RWPE2 (cell line): Measurements from ENCODE around the gene NEMF.

ENCODE experiments used
- ATAC-seq: fragments of 200-7000 bp; cut with Tn5 transposase; 3 replicates; pipeline ENCODE4 v1.9.1; 2021; ENCODE audit warnings: low read depth
- DNase-seq: peaks from one replicate; pipeline ENCODE4 v3.0.0-alpha.2; 2020; ENCODE audit warnings: low spot score
- H3K27ac ChIP-seq: fragments of 450-650 bp; 2 replicates; pipeline ENCODE4 v1.5.1; 2017; ENCODE audit warnings: mild to moderate bottlenecking; ENCODE audit not compliant: poor library complexity, severe bottlenecking
- H3K27me3 ChIP-seq: fragments of 250-450 bp; sonication (Bioruptor Pico); 2 replicates; pipeline ENCODE4 v1.5.1; 2021; ENCODE audit warnings: mild to moderate bottlenecking, moderate library complexity; ENCODE audit not compliant: insufficient read depth, poor library complexity, severe bottlenecking
- H3K36me3 ChIP-seq: fragments of 250-450 bp; sonication (Bioruptor Pico); 2 replicates; pipeline ENCODE4 v1.5.1; 2020; ENCODE audit warnings: low read depth, mild to moderate bottlenecking, moderate library complexity
- H3K4me1 ChIP-seq: fragments of 250-450 bp; sonication (Bioruptor Pico); 2 replicates; pipeline ENCODE4 v1.5.1; 2021; ENCODE audit warnings: mild to moderate bottlenecking, moderate library complexity; ENCODE audit not compliant: insufficient read depth, poor library complexity, severe bottlenecking
- H3K4me3 ChIP-seq: fragments of 250-450 bp; sonication (Bioruptor Pico); 2 replicates; pipeline ENCODE4 v1.5.1; 2021; ENCODE audit warnings: mild to moderate bottlenecking, moderate library complexity; ENCODE audit not compliant: severe bottlenecking
- H3K9me3 ChIP-seq: fragments of 250-450 bp; sonication (Bioruptor Pico); 2 replicates; pipeline ENCODE4 v1.5.1; 2021; ENCODE audit warnings: mild to moderate bottlenecking, moderate library complexity; ENCODE audit not compliant: severe bottlenecking
- TF ChIP-seq, protein P1 (sequence below): fragments of 450-650 bp; IDR thresholded peaks from one replicate; pipeline ENCODE4 v1.5.1; 2017; ENCODE audit warnings: mild to moderate bottlenecking, moderate library complexity; ENCODE audit not compliant: poor library complexity, severe bottlenecking

Gene NEMF

GRCh38 chr14:49893309-49894213 lies 41.0 kb upstream of the NEMF start:
- ATAC-seq, result peak; percentile 52

DNA sequence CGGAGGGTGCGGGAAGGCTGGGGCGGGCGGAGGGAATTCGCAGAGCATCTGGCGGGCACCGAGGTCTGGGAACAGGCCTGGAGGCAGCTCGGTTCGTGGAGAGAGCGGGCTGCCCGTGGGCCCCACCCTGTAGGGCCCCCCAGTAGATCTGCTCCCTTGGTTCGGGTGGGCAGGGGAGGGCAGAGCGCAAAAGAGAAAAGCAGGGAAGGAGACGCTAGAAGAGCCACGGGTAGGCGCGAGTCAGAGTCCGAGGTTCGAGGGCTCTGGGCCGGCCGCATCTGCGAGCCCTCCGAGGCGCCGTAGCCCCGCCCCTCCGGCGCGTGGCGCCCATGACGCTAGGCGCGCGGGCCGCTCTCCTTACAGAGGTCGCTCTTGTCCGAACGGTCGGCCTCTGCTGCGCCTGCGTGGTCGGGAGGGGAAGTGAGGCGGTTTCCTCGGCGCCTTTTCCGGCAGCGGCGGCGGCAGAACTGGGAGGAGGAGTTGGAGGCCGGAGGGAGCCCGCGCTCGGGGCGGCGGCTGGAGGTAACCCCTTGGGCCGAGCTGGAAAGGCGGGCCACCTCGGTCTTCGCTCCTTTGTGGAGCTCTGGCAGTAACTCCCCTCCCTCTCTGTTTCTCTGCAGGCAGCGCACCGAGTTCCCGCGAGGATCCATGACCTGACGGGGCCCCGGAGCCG lies 40.2 kb upstream of the NEMF start, which contains the start of gene ARF6:
Gene ARF6, plus strand, starts transcription at position 447 of the 673 bp plus-strand sequence. CDS start 655 bp downstream, outside the sequence.
- H3K9me3 ChIP-seq, result no peaks in the 10 kb centered on the region
- peak within 1 kb of the TSS; percentile 88 for H3K27ac ChIP-seq
- ATAC-seq (peak; percentile 92), DNase-seq (peak; percentile 100)
- H3K27me3 ChIP-seq, result no peaks in the 10 kb centered on the region
- TF ChIP-seq, protein P1, sequence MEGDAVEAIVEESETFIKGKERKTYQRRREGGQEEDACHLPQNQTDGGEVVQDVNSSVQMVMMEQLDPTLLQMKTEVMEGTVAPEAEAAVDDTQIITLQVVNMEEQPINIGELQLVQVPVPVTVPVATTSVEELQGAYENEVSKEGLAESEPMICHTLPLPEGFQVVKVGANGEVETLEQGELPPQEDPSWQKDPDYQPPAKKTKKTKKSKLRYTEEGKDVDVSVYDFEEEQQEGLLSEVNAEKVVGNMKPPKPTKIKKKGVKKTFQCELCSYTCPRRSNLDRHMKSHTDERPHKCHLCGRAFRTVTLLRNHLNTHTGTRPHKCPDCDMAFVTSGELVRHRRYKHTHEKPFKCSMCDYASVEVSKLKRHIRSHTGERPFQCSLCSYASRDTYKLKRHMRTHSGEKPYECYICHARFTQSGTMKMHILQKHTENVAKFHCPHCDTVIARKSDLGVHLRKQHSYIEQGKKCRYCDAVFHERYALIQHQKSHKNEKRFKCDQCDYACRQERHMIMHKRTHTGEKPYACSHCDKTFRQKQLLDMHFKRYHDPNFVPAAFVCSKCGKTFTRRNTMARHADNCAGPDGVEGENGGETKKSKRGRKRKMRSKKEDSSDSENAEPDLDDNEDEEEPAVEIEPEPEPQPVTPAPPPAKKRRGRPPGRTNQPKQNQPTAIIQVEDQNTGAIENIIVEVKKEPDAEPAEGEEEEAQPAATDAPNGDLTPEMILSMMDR, result peak; percentile 47
- peaks cover 23% of the 10 kb centered on the region for H3K4me1 ChIP-seq
- peak within 1 kb of the TSS; percentile 81 for H3K4me3 ChIP-seq
- H3K36me3 ChIP-seq, result peaks cover 44% of the 10 kb centered on the region

More at GRCh38 chr14:49893309-49894213, 41.0 kb upstream of the NEMF start:
- peaks cover 51% of the 10 kb centered on the region for H3K36me3 ChIP-seq
- no peaks in the 10 kb centered on the region for H3K9me3 ChIP-seq
- peak overlapping the region; percentile 81 for H3K4me3 ChIP-seq
- TF ChIP-seq, protein P1, result no peak
- H3K27ac ChIP-seq, result peak overlapping the region; percentile 88
- peak; percentile 74 for DNase-seq
- peaks cover 31% of the 10 kb centered on the region for H3K4me1 ChIP-seq
- H3K27me3 ChIP-seq, result no peaks in the 10 kb centered on the region

GRCh38 chr14:49892301-49892635 lies 39.7 kb upstream of the NEMF start:
- Histone ChIP-seq H3K9me3 (no peaks in the 10 kb centered on the region), H3K27ac (peak overlapping the region; percentile 88), H3K4me1 (peaks cover 18% of the 10 kb centered on the region), H3K27me3 (no peaks in the 10 kb centered on the region), H3K36me3 (peaks cover 39% of the 10 kb centered on the region), H3K4me3 (peak overlapping the region; percentile 81)
- TF ChIP-seq, protein P1, result no peak
- ATAC-seq (peak; percentile 7; the same call in 1 of the 3 replicates), DNase-seq (no peak)

GRCh38 chr14:49888293-49888692 lies 35.7 kb upstream of the NEMF start:
- Histone ChIP-seq H3K27ac (no peak overlapping the region), H3K36me3 (no peaks in the 10 kb centered on the region), H3K9me3 (no peaks in the 10 kb centered on the region), H3K4me1 (peaks cover 7% of the 10 kb centered on the region), H3K27me3 (no peaks in the 10 kb centered on the region), H3K4me3 (no peak overlapping the region)
- TF ChIP-seq, protein P1, result no peak
- ATAC-seq (no peak), DNase-seq (no peak)
